ENCODE measurements around the gene RFNG. TPM values are rescaled to one million over a fixed set of nuclear protein-coding genes. Genes with fewer than 3 reads are reported as not detected.

The RFNG gene
- total and polyA plus RNA-seq, 10 of the 15 experiments (the other 5 are each of a cell fraction or from before 2014, with no cell fraction given) = 0.10 to 19.6 (median 6.2) TPM

- TF ChIP-seq NRF1 (conservative IDR thresholded peaks at IDR 0.05; ENCODE audit: low read depth, low read length) (no peak), RCOR1 (conservative IDR thresholded peaks at IDR 0.05; ENCODE audit: low read depth, low read length) (no peak), GATAD2B (conservative IDR thresholded peaks at IDR 0.05; ENCODE audit: low read depth) (peak; percentile 58), MTA2 (IDR thresholded peaks at IDR 0.05; ENCODE audit: low read depth) (no peak), IKZF2 (IDR thresholded peaks at IDR 0.05) (peak; percentile 47 to 57; a peak in 3 of 4 replicates), PKNOX1 (IDR thresholded peaks at IDR 0.05) (no peak), TBL1XR1 (IDR thresholded peaks at IDR 0.05; ENCODE audit: low read depth, low read length) (no peak), ESRRA (IDR thresholded peaks at IDR 0.05; ENCODE audit: low read length) (no peak), MEF2B (IDR thresholded peaks at IDR 0.05; ENCODE audit: partially characterized antibody, poor library complexity, severe bottlenecking) (no peak), TCF12 (IDR thresholded peaks at IDR 0.05; ENCODE audit: low read depth, low read length) (no peak), NFYB (IDR thresholded peaks at IDR 0.05; ENCODE audit: insufficient read depth, low read depth, low read length) (no peak), FOXK2 (IDR thresholded peaks at IDR 0.05) (no peak), EP300 (IDR thresholded peaks at IDR 0.05; ENCODE audit: borderline replicate concordance in 1 of 2, control insufficient read depth in 1 of 2, low read depth in 2 of 2, low read length in 2 of 2) (no peak), FOXM1 (IDR thresholded peaks at IDR 0.05; ENCODE audit: low read depth, low read length) (no peak), MEF2A (IDR thresholded peaks at IDR 0.05; ENCODE audit: insufficient read depth, low read depth, low read length) (no peak), WRNIP1 (IDR thresholded peaks at IDR 0.05; ENCODE audit: borderline replicate concordance, low read depth, low read length) (no peak), E2F8 (IDR thresholded peaks at IDR 0.05; ENCODE audit: low read depth, partially characterized antibody) (no peak), BHLHE40 (IDR thresholded peaks at IDR 0.05; ENCODE audit: borderline replicate concordance in 1 of 2, low read depth in 2 of 2, low read length in 1 of 2) (peak; percentile 53 to 54; a peak in 2 of 4 replicates), BCL11A (IDR thresholded peaks at IDR 0.05; ENCODE audit: low read depth, low read length) (no peak), CUX1 (IDR thresholded peaks at IDR 0.05; ENCODE audit: insufficient replicate concordance, low read depth, low read length) (no peak), SMAD5 (IDR thresholded peaks at IDR 0.05; ENCODE audit: low read depth) (no peak)
Observed at GRCh38 chr17:82030470-82031302, 20.9 kb downstream of the RFNG start (continued).
